Measurements from ENCODE around the gene AHDC1. TPM values are rescaled to one million over a fixed set of nuclear protein-coding genes. Genes with fewer than 3 reads are reported as not detected.

AHDC1 gene
- total and polyA plus RNA-seq, 10 of the 15 experiments (the other 5 are each of a cell fraction or from before 2014, with no cell fraction given): 0.21 to 13.0 (median 1.4) TPM

- no peak for TF ChIP-seq CTCF (IDR thresholded peaks at IDR 0.05 in 2 of 3, conservative IDR thresholded peaks at IDR 0.05 in 1 of 3; ENCODE audit: control insufficient read depth in 2 of 3, extremely low read depth in 1 of 3, insufficient read depth in 1 of 3, low read depth in 3 of 3, low read length in 3 of 3)
- no peak for TF ChIP-seq ESRRA (IDR thresholded peaks at IDR 0.05; ENCODE audit: low read length)
- TF ChIP-seq POLR2AphosphoS5 (IDR thresholded peaks at IDR 0.05; ENCODE audit: low read length): no peak
- TF ChIP-seq ZBTB40 (IDR thresholded peaks at IDR 0.05; ENCODE audit: borderline replicate concordance): no peak; the same call in 1 of the 2 replicates
- no peak for TF ChIP-seq TCF12 (IDR thresholded peaks at IDR 0.05; ENCODE audit: low read depth, low read length)
- no peak for TF ChIP-seq STAT3 (IDR thresholded peaks at IDR 0.05; ENCODE audit: low read depth, low read length)
- peak; percentile 18; the same call in 1 of the 2 replicates for TF ChIP-seq ZNF24 (IDR thresholded peaks at IDR 0.05)
- peak; percentile 14; the same call in 1 of the 2 replicates for TF ChIP-seq TAF1 (IDR thresholded peaks at IDR 0.05; ENCODE audit: borderline replicate concordance, low read depth, low read length)
- TF ChIP-seq ZSCAN29 (IDR thresholded peaks at IDR 0.05): peak; percentile 51; the same call in 1 of the 2 replicates
- TF ChIP-seq JUND (IDR thresholded peaks at IDR 0.05; ENCODE audit: low read depth, low read length): 0 out of 2 replicates have a peak, but pooled peaks have one; percentile 13
- TF ChIP-seq ZNF207 (IDR thresholded peaks at IDR 0.05; ENCODE audit: borderline replicate concordance): no peak
- TF ChIP-seq ZBED1 (IDR thresholded peaks at IDR 0.05; ENCODE audit: borderline replicate concordance): no peak
- peak; percentile 43 for TF ChIP-seq MEF2B (IDR thresholded peaks at IDR 0.05; ENCODE audit: partially characterized antibody, poor library complexity, severe bottlenecking)
- TF ChIP-seq POU2F2 (IDR thresholded peaks at IDR 0.05; ENCODE audit: borderline replicate concordance, low read depth, low read length): peak; percentile 53; the same call in 1 of the 3 replicates
- TF ChIP-seq CHD1 (IDR thresholded peaks at IDR 0.05; ENCODE audit: low read depth, low read length): no peak
- peak; percentile 66 for TF ChIP-seq TBL1XR1 (IDR thresholded peaks at IDR 0.05; ENCODE audit: low read depth, low read length)
- TF ChIP-seq BCL3 (IDR thresholded peaks at IDR 0.05; ENCODE audit: borderline replicate concordance, insufficient read depth, low read depth, low read length, poor library complexity, severe bottlenecking): peak; percentile 93
- TF ChIP-seq NFYB (IDR thresholded peaks at IDR 0.05; ENCODE audit: insufficient read depth, low read depth, low read length): no peak
- peak; percentile 66; the same call in 1 of the 2 replicates for TF ChIP-seq BCL11A (IDR thresholded peaks at IDR 0.05; ENCODE audit: low read depth, low read length)
These were observed 30.4 kb upstream of the AHDC1 start (continued) for GRCh38 chr1:27634177-27634984.
